Trophoblast cell (in vitro differentiated cells and primary cell): ENCODE measurements around the gene ZFAND5.

Experiments used
- DNase-seq, 2 donors: peaks; one replicate each; pipeline ENCODE4 v3.0.0-alpha.2; 2016
- H2AFZ ChIP-seq: 2 replicates; pipeline ENCODE4 v1.6.1; 2013; ENCODE audit warnings: low read length, moderate library complexity, mild to moderate bottlenecking; ENCODE audit not compliant: insufficient read depth, poor library complexity
- H2AK5ac ChIP-seq: 2 replicates; pipeline ENCODE4 v1.6.1; 2013; ENCODE audit warnings: mild to moderate bottlenecking, low read length
- H2BK120ac ChIP-seq: 2 replicates; pipeline ENCODE4 v1.6.1; 2013; ENCODE audit warnings: low read length, mild to moderate bottlenecking, moderate library complexity; ENCODE audit not compliant: insufficient read depth, poor library complexity
- H2BK12ac ChIP-seq: 2 replicates; pipeline ENCODE4 v1.6.1; 2013; ENCODE audit warnings: mild to moderate bottlenecking, low read length, moderate library complexity
- H2BK5ac ChIP-seq: 2 replicates; pipeline ENCODE4 v1.6.1; 2013; ENCODE audit warnings: low read length, low read depth, moderate library complexity, mild to moderate bottlenecking; ENCODE audit not compliant: poor library complexity
- H3K14ac ChIP-seq: 2 replicates; pipeline ENCODE4 v1.6.1; 2013; ENCODE audit warnings: mild to moderate bottlenecking, low read length
- H3K18ac ChIP-seq: 2 replicates; pipeline ENCODE4 v1.6.1; 2013; ENCODE audit warnings: mild to moderate bottlenecking, low read length
- H3K23ac ChIP-seq: 2 replicates; pipeline ENCODE4 v1.6.1; 2013; ENCODE audit warnings: low read length
- H3K27ac ChIP-seq: 2 replicates; pipeline ENCODE4 v1.5.1; 2013; ENCODE audit warnings: low read depth, mild to moderate bottlenecking, inconsistent platforms, low read length, moderate library complexity
- H3K27me3 ChIP-seq: 2 replicates; pipeline ENCODE4 v1.6.1; 2013; ENCODE audit warnings: inconsistent platforms, mild to moderate bottlenecking, low read length, moderate library complexity; ENCODE audit not compliant: insufficient read depth
- H3K36me3 ChIP-seq, 2 experiments: 1 replicate in 1 of 2; 2 replicates in 1 of 2; pipeline ENCODE4 v1.6.1; 2013; ENCODE audit warnings: low read length in 2 of 2, mild to moderate bottlenecking in 2 of 2, moderate library complexity in 1 of 2; ENCODE audit not compliant: insufficient read depth in 2 of 2, control insufficient read depth in 1 of 2
- H3K4ac ChIP-seq: 2 replicates; pipeline ENCODE4 v1.6.1; 2013; ENCODE audit warnings: low read depth, mild to moderate bottlenecking, low read length, moderate library complexity
- H3K4me1 ChIP-seq, 2 experiments: 1 replicate in 1 of 2; 2 replicates in 1 of 2; pipeline ENCODE4 v1.6.1; 2013; ENCODE audit warnings: low read length in 2 of 2, mild to moderate bottlenecking in 2 of 2, moderate library complexity in 1 of 2; ENCODE audit not compliant: insufficient read depth in 2 of 2, control insufficient read depth in 1 of 2
- H3K4me2 ChIP-seq: 2 replicates; pipeline ENCODE4 v1.6.1; 2013; ENCODE audit warnings: inconsistent platforms, mild to moderate bottlenecking, low read length, moderate library complexity
- H3K4me3 ChIP-seq: 2 replicates; pipeline ENCODE4 v1.5.1; 2013; ENCODE audit warnings: mild to moderate bottlenecking, low read depth, low read length, inconsistent platforms
- H3K79me1 ChIP-seq: one replicate; pipeline ENCODE4 v1.6.1; 2013; ENCODE audit warnings: low read length
- H3K79me2 ChIP-seq: 2 replicates; pipeline ENCODE4 v1.6.1; 2013; ENCODE audit warnings: low read length, mild to moderate bottlenecking; ENCODE audit not compliant: control insufficient read depth, insufficient read depth, poor library complexity
- H3K9ac ChIP-seq: 2 replicates; pipeline ENCODE4 v1.6.1; 2013; ENCODE audit warnings: mild to moderate bottlenecking, low read length
- H3K9me3 ChIP-seq: 2 replicates; pipeline ENCODE4 v1.6.1; 2013; ENCODE audit warnings: low read depth, mild to moderate bottlenecking, control low read depth, inconsistent platforms, low read length; ENCODE audit not compliant: insufficient read depth
- H4K12ac ChIP-seq: 2 replicates; pipeline ENCODE4 v1.6.1; 2013; ENCODE audit warnings: low read depth, mild to moderate bottlenecking, low read length, moderate library complexity
- H4K8ac ChIP-seq: 2 replicates; pipeline ENCODE4 v1.6.1; 2013; ENCODE audit warnings: low read depth, mild to moderate bottlenecking, low read length, moderate library complexity
- H4K91ac ChIP-seq: one replicate; pipeline ENCODE4 v1.6.1; 2013; ENCODE audit warnings: low read depth, mild to moderate bottlenecking, low read length, moderate library complexity
- WGBS: extraction: QIAGEN DNeasy Blood & Tissue Kit; methylation state at CpG from one replicate; pipeline ENCODE4 v1.1.7; 2013; ENCODE audit warnings: missing lambda C conversion rate; ENCODE audit not compliant: insufficient read length, insufficient coverage; ENCODE audit errors: extremely low coverage; 5-methylcytosine and 5-hydroxymethylcytosine counted together

The ZFAND5 gene

DNA sequence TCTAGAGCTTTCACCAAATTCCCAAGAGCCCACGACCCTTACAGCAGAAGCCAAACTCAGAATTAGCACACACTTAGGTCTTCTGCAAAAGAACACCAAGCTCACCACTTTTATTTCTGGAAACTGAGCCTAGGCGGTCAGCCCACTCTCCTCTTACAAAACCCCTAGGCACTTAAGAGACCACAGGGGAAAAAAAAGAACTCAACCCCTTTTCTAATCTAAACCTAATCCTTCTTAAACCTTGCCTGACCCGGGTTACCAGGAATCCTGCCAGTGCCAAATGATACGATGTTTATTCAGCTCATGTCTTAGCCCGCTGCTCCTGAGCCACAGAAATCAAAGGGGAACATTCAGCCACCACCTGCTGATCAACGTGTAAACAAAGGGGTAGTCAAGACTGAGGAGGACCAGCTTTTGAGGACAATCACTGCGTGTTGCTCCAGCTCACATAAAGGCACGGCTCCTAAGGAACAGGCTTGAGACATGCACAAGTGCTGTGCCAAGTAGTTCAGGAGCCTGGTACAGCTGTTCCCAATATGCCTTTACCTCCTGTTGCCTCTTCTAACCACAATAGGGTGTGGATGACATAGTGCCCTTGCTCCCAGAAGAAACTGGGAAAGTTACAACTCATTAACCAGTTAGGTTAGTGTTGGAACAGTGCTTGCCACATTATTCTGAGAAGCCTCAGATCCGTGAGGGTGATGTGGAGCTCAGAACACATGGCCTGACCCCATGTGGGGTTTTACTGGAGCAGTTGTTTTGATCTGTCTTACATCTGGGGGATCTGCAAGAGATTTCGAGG, 49.3 kb downstream of the ZFAND5 start:
- DNase-seq, result no peak
- no CpG with 5 or more reads among the region's 10 CpGs for WGBS
- H3K27me3 ChIP-seq, result no peaks in the 10 kb centered on the region
- no peaks in the 10 kb centered on the region for H3K4me1 ChIP-seq
- H3K4me2 ChIP-seq, result no peak overlapping the region
- H2AK5ac ChIP-seq, result no peak overlapping the region
- H3K14ac ChIP-seq, result no peak overlapping the region
- no peak overlapping the region for H2BK5ac ChIP-seq
- H2BK12ac ChIP-seq, result no peak overlapping the region
- no peaks in the 10 kb centered on the region for H3K9me3 ChIP-seq
- no peaks in the 10 kb centered on the region for H3K79me2 ChIP-seq
- no peak overlapping the region for H4K12ac ChIP-seq
- no peak overlapping the region for H3K4ac ChIP-seq
- no peak overlapping the region for H3K4me3 ChIP-seq
- no peak overlapping the region for H3K18ac ChIP-seq
- H3K36me3 ChIP-seq, result no peaks in the 10 kb centered on the region
- H3K9ac ChIP-seq, result no peak overlapping the region
- no peak overlapping the region for H4K8ac ChIP-seq
- H2BK120ac ChIP-seq, result no peak overlapping the region
- no peak overlapping the region for H3K23ac ChIP-seq
- no peak overlapping the region for H4K91ac ChIP-seq
- H3K27ac ChIP-seq, result no peak overlapping the region
- no peaks in the 10 kb centered on the region for H3K79me1 ChIP-seq
- no peak overlapping the region for H2AFZ ChIP-seq

GRCh38 chr9:72315089-72315509, 49.9 kb downstream of the ZFAND5 start:
- Histone ChIP-seq H3K36me3 (no peaks in the 10 kb centered on the region), H3K4me1 (no peaks in the 10 kb centered on the region), H2BK120ac (no peak overlapping the region), H3K9me3 (no peaks in the 10 kb centered on the region), H2AK5ac (no peak overlapping the region), H3K79me2 (no peaks in the 10 kb centered on the region), H4K91ac (no peak overlapping the region), H3K4ac (no peak overlapping the region), H3K18ac (no peak overlapping the region), H2BK12ac (peak overlapping the region; percentile 59), H4K8ac (no peak overlapping the region), H3K23ac (no peak overlapping the region), H3K14ac (no peak overlapping the region), H2BK5ac (no peak overlapping the region), H3K27me3 (no peaks in the 10 kb centered on the region), H2AFZ (no peak overlapping the region), H4K12ac (no peak overlapping the region), H3K9ac (no peak overlapping the region), H3K79me1 (no peaks in the 10 kb centered on the region), H3K4me3 (no peak overlapping the region), H3K27ac (no peak overlapping the region), H3K4me2 (no peak overlapping the region)
- no peak for DNase-seq
- no CpG with 5 or more reads among the region's 5 CpGs for WGBS

GRCh38 chr9:72313507-72313906, 51.5 kb downstream of the ZFAND5 start:
- Histone ChIP-seq H3K4me3 (no peak overlapping the region), H3K79me2 (no peaks in the 10 kb centered on the region), H3K4ac (no peak overlapping the region), H4K91ac (no peak overlapping the region), H2BK120ac (no peak overlapping the region), H2AK5ac (no peak overlapping the region), H3K36me3 (no peaks in the 10 kb centered on the region), H3K27me3 (no peaks in the 10 kb centered on the region), H2BK12ac (no peak overlapping the region), H3K27ac (no peak overlapping the region), H3K23ac (no peak overlapping the region), H2AFZ (no peak overlapping the region), H3K14ac (no peak overlapping the region), H2BK5ac (no peak overlapping the region), H3K4me2 (no peak overlapping the region), H3K9ac (no peak overlapping the region), H4K12ac (no peak overlapping the region), H3K18ac (no peak overlapping the region), H3K9me3 (no peaks in the 10 kb centered on the region), H4K8ac (no peak overlapping the region), H3K4me1 (no peaks in the 10 kb centered on the region), H3K79me1 (no peaks in the 10 kb centered on the region)
- WGBS, result no CpG with 5 or more reads among the region's 3 CpGs
- no peak for DNase-seq

DNA sequence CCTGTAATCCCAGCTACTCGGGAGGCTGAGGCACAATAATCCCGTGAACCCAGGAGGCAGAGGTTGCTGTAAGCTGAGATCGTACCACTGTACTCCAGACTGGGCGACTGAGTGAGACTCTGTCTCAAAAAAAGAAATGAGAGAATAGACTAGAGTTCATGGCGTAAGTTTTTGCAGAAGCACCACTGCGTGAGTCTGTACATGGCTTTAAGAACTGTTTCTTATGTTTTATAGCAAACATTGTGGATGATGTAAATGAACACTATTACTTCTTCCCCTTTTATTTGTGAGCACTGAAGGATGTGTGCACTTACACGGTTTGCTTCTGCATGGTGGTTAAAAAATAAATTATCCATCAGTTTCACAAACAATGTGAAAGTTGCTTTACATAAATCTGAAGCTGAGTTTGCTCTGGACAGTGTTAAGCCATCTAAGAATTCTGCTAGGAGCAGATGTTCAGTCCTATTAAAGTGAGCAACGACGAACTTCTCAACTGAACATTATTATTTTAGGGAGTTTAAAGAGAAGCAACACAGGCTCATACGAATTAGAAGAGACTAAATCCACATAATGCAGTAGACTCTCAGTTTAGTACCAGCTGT, 52.5 kb downstream of the ZFAND5 start:
- Histone ChIP-seq H3K4me1 (no peaks in the 10 kb centered on the region), H3K14ac (no peak overlapping the region), H3K27ac (no peak overlapping the region), H3K9ac (no peak overlapping the region), H3K79me1 (no peaks in the 10 kb centered on the region), H3K18ac (no peak overlapping the region), H3K79me2 (no peaks in the 10 kb centered on the region), H3K4me2 (no peak overlapping the region), H2AFZ (no peak overlapping the region), H4K8ac (no peak overlapping the region), H3K4ac (no peak overlapping the region), H2BK5ac (no peak overlapping the region), H2BK12ac (no peak overlapping the region), H3K36me3 (no peaks in the 10 kb centered on the region), H2BK120ac (no peak overlapping the region), H2AK5ac (no peak overlapping the region), H3K9me3 (no peaks in the 10 kb centered on the region), H4K12ac (no peak overlapping the region), H3K27me3 (no peaks in the 10 kb centered on the region), H3K4me3 (no peak overlapping the region), H3K23ac (no peak overlapping the region), H4K91ac (no peak overlapping the region)
- no CpG with 5 or more reads among the region's 10 CpGs for WGBS
- no peak for DNase-seq
